CD4-positive, alpha-beta T cell (primary cell): ENCODE measurements around the gene RAPGEF2. TPM values are rescaled to one million over a fixed set of nuclear protein-coding genes. Genes with fewer than 3 reads are reported as not detected.

Experiments
- ATAC-seq: fragments of 200-7000 bp; cut with Tn5 transposase; one replicate; pipeline ENCODE4 v1.10.0; 2022; ENCODE audit warnings: mild to moderate bottlenecking; ENCODE audit not compliant: poor library complexity
- CTCF ChIA-PET: fragments of 350-600 bp; sonication (Branson Sonifier 250); formaldehyde crosslinking; loops from one replicate; lab custom pipeline; 2021; ENCODE audit warnings: antibody characterized with exemption, inconsistent platforms; lab: Charles Lee
- POLR2A ChIA-PET: fragments of 350-600 bp; sonication (Branson Sonifier 250); formaldehyde crosslinking; loops from one replicate; lab custom pipeline; 2021; ENCODE audit warnings: antibody characterized with exemption, inconsistent platforms; lab: Charles Lee
- DNase-seq, 14 experiments: peaks; one replicate each; pipeline ENCODE4 v3.0.0-alpha.2; 2013 to 2020; ENCODE audit warnings: mixed read lengths in 2 of 14
- H3K27ac ChIP-seq, 2 donors: one replicate each; pipeline versions ENCODE4 v1.5.1 to v1.7.0; 2013; ENCODE audit warnings: low read length in 2 of 2, low read depth in 1 of 2, mild to moderate bottlenecking in 1 of 2
- H3K27me3 ChIP-seq, 2 experiments: 1 replicate in 1 of 2; 2 replicates in 1 of 2; pipeline versions ENCODE4 v1.6.1 to v1.7.0; 2013; ENCODE audit warnings: low read length in 2 of 2, control low read depth in 1 of 2, mild to moderate bottlenecking in 1 of 2, moderate library complexity in 1 of 2; ENCODE audit not compliant: insufficient read depth in 2 of 2, control insufficient read depth in 1 of 2
- H3K36me3 ChIP-seq: one replicate; pipeline ENCODE4 v1.6.1; 2013; ENCODE audit warnings: low read length, control low read depth; ENCODE audit not compliant: insufficient read depth
- H3K4me1 ChIP-seq: one replicate; pipeline ENCODE4 v1.6.1; 2013; ENCODE audit warnings: low read length, control low read depth; ENCODE audit not compliant: insufficient read depth
- H3K4me3 ChIP-seq: one replicate; pipeline ENCODE4 v1.5.1; 2013; ENCODE audit warnings: mild to moderate bottlenecking, low read length, moderate library complexity
- H3K9me3 ChIP-seq, 2 experiments: 1 replicate in 1 of 2; 2 replicates in 1 of 2; pipeline versions ENCODE4 v1.6.1 to v1.7.0; 2013; ENCODE audit warnings: low read length in 2 of 2, mild to moderate bottlenecking in 2 of 2, control low read depth in 1 of 2, moderate library complexity in 1 of 2; ENCODE audit not compliant: control insufficient read depth in 1 of 2, insufficient read depth in 1 of 2
- H3K27ac Mint-ChIP-seq: one replicate; pipeline ENCODE4 v1.8.0; 2020; ENCODE audit warnings: mixed read lengths
- H3K27me3 Mint-ChIP-seq: one replicate; pipeline ENCODE4 v1.8.0; 2021; ENCODE audit warnings: mixed read lengths
- H3K36me3 Mint-ChIP-seq: one replicate; pipeline ENCODE4 v1.8.0; 2021; ENCODE audit warnings: low read depth, mixed read lengths
- H3K4me1 Mint-ChIP-seq: one replicate; pipeline ENCODE4 v1.8.0; 2021; ENCODE audit warnings: low read depth, mixed read lengths
- H3K4me3 Mint-ChIP-seq: one replicate; pipeline ENCODE4 v1.8.0; 2020; ENCODE audit warnings: mild to moderate bottlenecking, mixed read lengths
- H3K9me3 Mint-ChIP-seq: one replicate; pipeline ENCODE4 v1.8.0; 2020; ENCODE audit warnings: mixed read lengths
- intact Hi-C, 2 experiments: fragments of 100-400 bp; cut with DNase I in 1 of 2; cut with micrococcal nuclease in 1 of 2; formaldehyde crosslinking; loops; one replicate each; pipeline versions ENCODE4 v1.15.1 to v1.9.0; 2023 to 2025; cut with DNase I, micrococcal nuclease
- total RNA-seq, 174 experiments: library from RNA in 2 of 174; stranded (reverse) in 2 of 174; gene quantifications; one replicate each; pipeline ENCODE4 v1.2.3 and lab custom pipeline; 2021 to 2026
- TF ChIP-seq, protein P1 (sequence below): fragments of 200-600 bp; IDR thresholded peaks from one replicate; pipeline ENCODE4 v1.8.0; 2022; ENCODE audit warnings: antibody characterized with exemption, mild to moderate bottlenecking

The RAPGEF2 gene
- total RNA-seq, 2 experiments from 2014 or later = 25.6 to 26.4 TPM

DNA sequence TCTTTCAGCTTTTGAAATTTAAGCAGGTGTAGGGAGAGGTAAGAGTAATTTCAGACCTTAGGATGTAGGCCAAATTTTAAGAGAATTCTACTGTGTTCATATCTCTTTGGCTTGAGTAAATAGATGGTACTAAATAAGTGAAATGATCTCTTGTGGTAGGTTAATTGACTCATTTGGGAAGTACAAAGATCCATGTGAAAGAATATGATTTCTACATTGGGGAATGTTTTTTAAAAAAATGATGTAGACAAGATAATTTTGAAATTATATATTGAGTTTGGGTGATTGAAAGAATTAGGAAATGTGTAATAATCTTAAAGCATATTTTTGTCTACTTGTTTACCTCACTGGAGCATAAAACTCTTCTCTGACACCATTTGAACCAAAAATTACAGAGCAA lies 35.6 kb downstream of the RAPGEF2 start:
- H3K4me1 ChIP-seq = no peaks in the 10 kb centered on the region
- H3K4me3 ChIP-seq = no peak overlapping the region
- H3K27ac ChIP-seq = no peak overlapping the region
- Mint-ChIP-seq H3K27me3 (no peaks in the 10 kb centered on the region), H3K4me3 (no peak overlapping the region), H3K9me3 (no peaks in the 10 kb centered on the region), H3K4me1 (peaks cover 25% of the 10 kb centered on the region), H3K27ac (no peak overlapping the region), H3K36me3 (no peaks in the 10 kb centered on the region)
- intact Hi-C loops = no loop called here
- DNase-seq = no peak
- ChIA-PET POLR2A (no interaction called here), CTCF (no interaction called here)
- TF ChIP-seq, protein P1, sequence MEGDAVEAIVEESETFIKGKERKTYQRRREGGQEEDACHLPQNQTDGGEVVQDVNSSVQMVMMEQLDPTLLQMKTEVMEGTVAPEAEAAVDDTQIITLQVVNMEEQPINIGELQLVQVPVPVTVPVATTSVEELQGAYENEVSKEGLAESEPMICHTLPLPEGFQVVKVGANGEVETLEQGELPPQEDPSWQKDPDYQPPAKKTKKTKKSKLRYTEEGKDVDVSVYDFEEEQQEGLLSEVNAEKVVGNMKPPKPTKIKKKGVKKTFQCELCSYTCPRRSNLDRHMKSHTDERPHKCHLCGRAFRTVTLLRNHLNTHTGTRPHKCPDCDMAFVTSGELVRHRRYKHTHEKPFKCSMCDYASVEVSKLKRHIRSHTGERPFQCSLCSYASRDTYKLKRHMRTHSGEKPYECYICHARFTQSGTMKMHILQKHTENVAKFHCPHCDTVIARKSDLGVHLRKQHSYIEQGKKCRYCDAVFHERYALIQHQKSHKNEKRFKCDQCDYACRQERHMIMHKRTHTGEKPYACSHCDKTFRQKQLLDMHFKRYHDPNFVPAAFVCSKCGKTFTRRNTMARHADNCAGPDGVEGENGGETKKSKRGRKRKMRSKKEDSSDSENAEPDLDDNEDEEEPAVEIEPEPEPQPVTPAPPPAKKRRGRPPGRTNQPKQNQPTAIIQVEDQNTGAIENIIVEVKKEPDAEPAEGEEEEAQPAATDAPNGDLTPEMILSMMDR = no peak
- no peaks in the 10 kb centered on the region for H3K36me3 ChIP-seq
- H3K27me3 ChIP-seq = no peaks in the 10 kb centered on the region
- ATAC-seq = no peak
- peaks cover 0 to 4% of the 10 kb centered on the region in 2 experiments for H3K9me3 ChIP-seq

DNA sequence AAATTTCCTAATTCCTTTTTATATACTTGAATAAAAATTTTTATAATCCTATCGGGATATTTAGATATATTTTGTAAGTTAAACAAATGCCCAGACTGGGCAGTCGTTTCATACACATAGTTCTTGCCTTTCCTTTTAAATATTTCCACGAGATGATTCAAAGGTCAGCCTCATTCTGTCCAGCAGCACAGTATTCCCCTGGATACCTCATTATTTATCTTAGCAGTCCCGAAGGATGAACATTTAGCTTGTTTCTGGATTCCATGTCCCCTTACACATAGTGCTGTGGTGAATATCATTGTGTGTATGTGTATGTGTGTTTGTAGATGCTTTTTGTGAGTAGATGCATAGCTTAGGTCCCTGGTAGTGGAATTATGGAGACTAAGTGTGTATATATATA lies 38.3 kb downstream of the RAPGEF2 start:
- ChIA-PET CTCF (no interaction called here), POLR2A (no interaction called here)
- intact Hi-C loops = no loop called here

DNA sequence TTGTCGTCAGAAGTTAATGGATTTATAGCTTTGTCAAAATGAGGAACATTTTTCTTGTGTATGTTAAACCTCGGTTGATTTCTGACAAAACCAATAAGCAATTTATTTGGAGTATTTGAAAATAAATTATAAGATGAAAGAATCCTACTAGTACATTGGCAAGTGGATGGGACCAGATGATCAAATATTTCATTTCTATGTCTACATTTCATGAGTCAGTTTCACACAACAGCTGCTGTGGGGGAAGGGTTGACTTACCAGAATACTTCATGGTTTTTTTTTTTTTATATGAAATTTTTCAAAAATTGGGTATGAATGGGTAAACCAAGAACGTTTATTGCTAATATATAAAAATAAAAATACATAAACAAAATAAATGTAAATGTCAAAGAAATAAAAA lies 39.4 kb downstream of the RAPGEF2 start:
- intact Hi-C loops = no loop called here
- ChIA-PET POLR2A (no interaction called here), CTCF (interaction anchor here (1.4 kb wide), 1 partner anchor 10 kb away, joined by 3 read pairs; no protein-coding TSS in a partner anchor)
- Histone ChIP-seq H3K27me3 (no peaks in the 10 kb centered on the region), H3K9me3 (no peaks in the 10 kb centered on the region), H3K4me3 (no peak overlapping the region), H3K27ac (no peak overlapping the region), H3K36me3 (no peaks in the 10 kb centered on the region), H3K4me1 (no peaks in the 10 kb centered on the region)
- Mint-ChIP-seq H3K9me3 (no peaks in the 10 kb centered on the region), H3K4me1 (peaks cover 36% of the 10 kb centered on the region), H3K36me3 (no peaks in the 10 kb centered on the region), H3K27me3 (no peaks in the 10 kb centered on the region), H3K27ac (no peak overlapping the region), H3K4me3 (no peak overlapping the region)
- TF ChIP-seq, protein P1 = no peak
- no peak for ATAC-seq
- DNase-seq = no peak

More for the DNA sequence above, 38.3 kb downstream of the RAPGEF2 start:
- peaks cover 37% of the 10 kb centered on the region for H3K4me1 Mint-ChIP-seq
- no peaks in the 10 kb centered on the region for H3K36me3 Mint-ChIP-seq
- no peak overlapping the region for H3K27ac Mint-ChIP-seq
- no peaks in the 10 kb centered on the region for H3K4me1 ChIP-seq
- DNase-seq (no peak), ATAC-seq (no peak)
- H3K27me3 Mint-ChIP-seq = no peaks in the 10 kb centered on the region
- no peaks in the 10 kb centered on the region for H3K9me3 ChIP-seq
- H3K27ac ChIP-seq = no peak overlapping the region
- no peaks in the 10 kb centered on the region for H3K36me3 ChIP-seq
- TF ChIP-seq, protein P1 = no peak
- H3K9me3 Mint-ChIP-seq = no peaks in the 10 kb centered on the region
- no peaks in the 10 kb centered on the region for H3K27me3 ChIP-seq
- H3K4me3 ChIP-seq = no peak overlapping the region
- no peak overlapping the region for H3K4me3 Mint-ChIP-seq
